GM13976 (cell line): Measurements from ENCODE around the gene AKAP4.

Experiments used
- DNase-seq: peaks from one replicate; pipeline ENCODE4 v3.0.0; 2012; ENCODE audit warnings: low spot score
- in situ Hi-C: fragments of 300-500 bp; cut with MboI; formaldehyde crosslinking; loops from one replicate; pipeline ENCODE4 v1.12.0; 2022; ENCODE audit warnings: low sequenced_read_pairs, mixed read lengths, inconsistent platforms; ENCODE audit not compliant: unreplicated experiment
- TF ChIP-seq, protein P1 (sequence below): IDR thresholded peaks from 2 replicates; pipeline ENCODE4 v1.5.1; 2012; ENCODE audit warnings: borderline replicate concordance, mild to moderate bottlenecking; ENCODE audit not compliant: insufficient read depth; ENCODE audit errors: extremely low read depth, missing control alignments, control extremely low read depth

Gene AKAP4

DNA sequence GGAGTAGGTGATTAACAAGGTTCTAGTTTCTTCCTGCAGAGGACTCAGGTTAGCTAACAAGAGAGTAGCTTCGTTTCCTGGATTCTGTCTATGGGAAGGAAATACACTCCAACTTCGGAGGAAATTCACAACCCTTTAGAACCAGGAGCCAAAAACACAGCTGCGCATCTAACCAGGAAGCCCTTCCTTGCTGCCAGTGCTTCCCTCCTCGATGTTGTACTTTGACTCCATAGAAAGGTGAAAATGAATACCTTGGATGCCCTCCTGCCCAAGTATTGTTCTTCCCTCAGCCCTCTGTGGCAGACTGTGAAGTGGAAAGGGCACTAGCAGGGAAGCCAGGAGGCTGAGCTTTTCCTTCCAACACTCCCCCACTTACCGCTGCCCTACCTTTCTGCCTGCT, 35.1 kb downstream of the AKAP4 start:
- in situ Hi-C loops, result no loop called here
- no peak for DNase-seq
- TF ChIP-seq, protein P1, sequence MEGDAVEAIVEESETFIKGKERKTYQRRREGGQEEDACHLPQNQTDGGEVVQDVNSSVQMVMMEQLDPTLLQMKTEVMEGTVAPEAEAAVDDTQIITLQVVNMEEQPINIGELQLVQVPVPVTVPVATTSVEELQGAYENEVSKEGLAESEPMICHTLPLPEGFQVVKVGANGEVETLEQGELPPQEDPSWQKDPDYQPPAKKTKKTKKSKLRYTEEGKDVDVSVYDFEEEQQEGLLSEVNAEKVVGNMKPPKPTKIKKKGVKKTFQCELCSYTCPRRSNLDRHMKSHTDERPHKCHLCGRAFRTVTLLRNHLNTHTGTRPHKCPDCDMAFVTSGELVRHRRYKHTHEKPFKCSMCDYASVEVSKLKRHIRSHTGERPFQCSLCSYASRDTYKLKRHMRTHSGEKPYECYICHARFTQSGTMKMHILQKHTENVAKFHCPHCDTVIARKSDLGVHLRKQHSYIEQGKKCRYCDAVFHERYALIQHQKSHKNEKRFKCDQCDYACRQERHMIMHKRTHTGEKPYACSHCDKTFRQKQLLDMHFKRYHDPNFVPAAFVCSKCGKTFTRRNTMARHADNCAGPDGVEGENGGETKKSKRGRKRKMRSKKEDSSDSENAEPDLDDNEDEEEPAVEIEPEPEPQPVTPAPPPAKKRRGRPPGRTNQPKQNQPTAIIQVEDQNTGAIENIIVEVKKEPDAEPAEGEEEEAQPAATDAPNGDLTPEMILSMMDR, result no peak

- TF ChIP-seq, protein P1, result no peak
- in situ Hi-C loops, result no loop called here
- no peak for DNase-seq
Observed at GRCh38 chrX:50161127-50161526, 39.7 kb downstream of the AKAP4 start.

DNA sequence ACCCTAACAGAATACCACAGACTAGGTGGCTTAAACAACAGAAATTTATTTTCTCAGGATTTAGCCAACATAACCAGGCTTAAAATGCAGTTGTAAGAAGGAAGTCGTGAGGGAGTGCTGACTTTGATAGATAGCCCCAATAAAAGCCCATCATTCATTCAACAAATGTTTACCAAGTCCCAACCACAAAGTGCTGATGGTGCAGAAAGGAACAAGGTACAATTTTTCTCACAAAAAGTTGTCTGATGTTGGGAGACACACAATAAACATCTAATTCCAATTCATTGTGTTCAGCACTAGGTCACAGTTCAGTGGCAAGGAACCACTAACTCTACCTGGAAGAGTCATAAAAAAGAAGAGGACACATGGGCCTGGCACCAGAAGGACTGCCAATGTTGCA, 42.2 kb downstream of the AKAP4 start:
- TF ChIP-seq, protein P1, result no peak
- no peak for DNase-seq

DNA sequence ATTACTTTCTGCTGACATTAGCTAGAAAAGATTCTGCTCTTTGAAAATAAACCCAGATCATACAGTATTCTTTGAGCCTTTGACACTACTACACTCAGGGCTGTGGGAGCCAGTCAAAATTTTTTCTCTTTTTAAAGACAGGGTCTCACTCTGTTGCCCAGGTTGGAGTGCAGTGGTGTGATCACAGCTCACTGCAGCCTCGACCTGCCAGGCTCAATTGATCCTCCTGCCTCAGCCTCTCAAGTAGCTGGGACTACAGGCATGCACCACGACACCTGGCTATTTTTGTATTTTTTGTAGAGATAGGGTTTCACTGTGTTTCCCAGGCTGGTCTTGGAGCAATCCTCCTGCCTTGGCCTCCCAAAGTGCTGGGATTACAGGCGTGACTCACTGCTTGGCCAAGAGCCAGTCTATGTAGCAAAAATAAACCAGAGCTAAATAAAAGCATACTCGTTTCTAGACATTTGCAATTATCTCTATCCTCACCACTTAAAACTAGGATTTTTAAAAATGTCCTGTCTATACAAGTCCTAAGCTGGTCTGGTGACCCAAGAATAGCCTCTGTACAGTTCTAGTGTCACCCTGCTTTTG, 43.2 kb downstream of the AKAP4 start:
- no peak for DNase-seq
- in situ Hi-C loops, result no loop called here
- TF ChIP-seq, protein P1, result no peak

More for the DNA sequence above, 42.2 kb downstream of the AKAP4 start:
- in situ Hi-C loops, result no loop called here

GRCh38 chrX:50154429-50154828, 46.4 kb downstream of the AKAP4 start:
- in situ Hi-C loops, result no loop called here
- TF ChIP-seq, protein P1, result no peak
- no peak for DNase-seq

DNA sequence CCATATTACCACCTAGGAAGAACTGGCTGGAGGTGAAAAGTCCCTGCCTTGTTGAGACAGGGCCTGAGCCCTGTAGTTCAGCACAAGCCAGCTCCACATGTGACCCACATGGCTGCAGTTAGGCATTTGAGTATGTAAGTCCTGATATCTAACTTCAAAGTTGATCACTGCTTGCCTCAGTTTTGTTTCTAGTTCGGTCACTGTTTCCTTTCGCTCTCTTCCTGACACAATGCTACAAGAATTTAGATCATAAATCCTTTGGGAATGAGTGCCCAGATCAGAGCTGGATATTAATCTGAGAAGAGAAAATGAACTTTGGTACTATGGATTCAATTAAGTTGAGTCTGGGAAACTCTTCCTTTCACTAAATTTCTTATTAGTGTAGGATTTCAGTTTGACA, 48.4 kb downstream of the AKAP4 start:
- TF ChIP-seq, protein P1, result no peak
- no peak for DNase-seq
- in situ Hi-C loops, result no loop called here

DNA sequence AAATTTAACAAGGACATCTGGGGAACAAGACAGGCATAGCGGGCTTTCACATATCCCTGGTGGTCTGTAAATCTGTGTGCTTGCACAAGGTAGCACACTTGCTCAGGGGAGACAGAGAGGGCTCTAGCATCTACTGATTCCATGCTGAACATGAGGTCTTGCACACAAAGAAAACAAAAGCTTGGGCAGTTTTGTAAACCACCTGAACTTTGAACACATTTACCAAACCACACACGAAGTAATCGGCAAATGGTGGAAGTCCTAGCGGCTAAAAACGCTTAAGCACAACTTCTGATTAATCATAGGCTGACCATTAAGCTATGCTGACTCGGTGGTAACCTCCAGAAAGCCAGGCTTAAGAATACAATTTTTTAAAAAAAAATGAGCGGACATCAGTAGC, 52.8 kb downstream of the AKAP4 start:
- in situ Hi-C loops, result no loop called here
- no peak for DNase-seq
- TF ChIP-seq, protein P1, result no peak
